Astrocyte of the cerebellum (primary cell): ENCODE results near the gene ANKRD33B.

ENCODE experiments used
- DNase-seq: peaks from one replicate; pipeline ENCODE4 v3.0.0-alpha.2; 2011; ENCODE audit warnings: low read depth
- H3K4me3 ChIP-seq: 2 replicates; pipeline ENCODE4 v1.5.1; 2011; ENCODE audit warnings: mild to moderate bottlenecking, low read depth, low read length, moderate library complexity
- in situ Hi-C: cut with HindIII; loops from 2 replicates; pipeline ENCODE4 v1.10.0; 2017; ENCODE audit warnings: low sequenced_read_pairs
- TF ChIP-seq, protein P1 (sequence below): IDR thresholded peaks from 2 replicates; pipeline ENCODE4 v1.5.1; 2012; ENCODE audit warnings: low read length, low read depth, moderate library complexity, mild to moderate bottlenecking; ENCODE audit errors: missing control alignments

The ANKRD33B gene

DNA sequence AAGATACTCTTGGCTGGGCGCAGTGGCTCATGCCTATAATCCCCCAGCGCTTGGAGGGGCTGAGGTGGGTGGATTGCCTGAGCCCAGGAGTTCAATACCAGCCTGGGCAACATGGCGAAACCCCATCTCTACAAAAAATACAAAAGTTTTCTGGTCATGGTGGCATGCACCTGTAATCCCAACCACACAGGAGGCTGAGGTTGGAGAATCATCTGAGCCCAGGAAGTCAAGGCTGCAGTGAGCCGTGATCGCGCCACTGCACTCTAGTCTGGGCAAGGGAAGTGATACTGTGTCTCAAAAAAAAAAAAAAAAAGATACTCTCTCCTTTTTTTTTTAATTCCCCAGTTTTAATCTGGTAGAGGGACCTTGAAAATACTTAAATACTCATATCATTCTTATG is 15.0 kb downstream of the ANKRD33B start:
- H3K4me3 ChIP-seq = no peak overlapping the region
- TF ChIP-seq, protein P1, sequence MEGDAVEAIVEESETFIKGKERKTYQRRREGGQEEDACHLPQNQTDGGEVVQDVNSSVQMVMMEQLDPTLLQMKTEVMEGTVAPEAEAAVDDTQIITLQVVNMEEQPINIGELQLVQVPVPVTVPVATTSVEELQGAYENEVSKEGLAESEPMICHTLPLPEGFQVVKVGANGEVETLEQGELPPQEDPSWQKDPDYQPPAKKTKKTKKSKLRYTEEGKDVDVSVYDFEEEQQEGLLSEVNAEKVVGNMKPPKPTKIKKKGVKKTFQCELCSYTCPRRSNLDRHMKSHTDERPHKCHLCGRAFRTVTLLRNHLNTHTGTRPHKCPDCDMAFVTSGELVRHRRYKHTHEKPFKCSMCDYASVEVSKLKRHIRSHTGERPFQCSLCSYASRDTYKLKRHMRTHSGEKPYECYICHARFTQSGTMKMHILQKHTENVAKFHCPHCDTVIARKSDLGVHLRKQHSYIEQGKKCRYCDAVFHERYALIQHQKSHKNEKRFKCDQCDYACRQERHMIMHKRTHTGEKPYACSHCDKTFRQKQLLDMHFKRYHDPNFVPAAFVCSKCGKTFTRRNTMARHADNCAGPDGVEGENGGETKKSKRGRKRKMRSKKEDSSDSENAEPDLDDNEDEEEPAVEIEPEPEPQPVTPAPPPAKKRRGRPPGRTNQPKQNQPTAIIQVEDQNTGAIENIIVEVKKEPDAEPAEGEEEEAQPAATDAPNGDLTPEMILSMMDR = no peak
- DNase-seq = no peak
- in situ Hi-C loops = no loop called here

DNA sequence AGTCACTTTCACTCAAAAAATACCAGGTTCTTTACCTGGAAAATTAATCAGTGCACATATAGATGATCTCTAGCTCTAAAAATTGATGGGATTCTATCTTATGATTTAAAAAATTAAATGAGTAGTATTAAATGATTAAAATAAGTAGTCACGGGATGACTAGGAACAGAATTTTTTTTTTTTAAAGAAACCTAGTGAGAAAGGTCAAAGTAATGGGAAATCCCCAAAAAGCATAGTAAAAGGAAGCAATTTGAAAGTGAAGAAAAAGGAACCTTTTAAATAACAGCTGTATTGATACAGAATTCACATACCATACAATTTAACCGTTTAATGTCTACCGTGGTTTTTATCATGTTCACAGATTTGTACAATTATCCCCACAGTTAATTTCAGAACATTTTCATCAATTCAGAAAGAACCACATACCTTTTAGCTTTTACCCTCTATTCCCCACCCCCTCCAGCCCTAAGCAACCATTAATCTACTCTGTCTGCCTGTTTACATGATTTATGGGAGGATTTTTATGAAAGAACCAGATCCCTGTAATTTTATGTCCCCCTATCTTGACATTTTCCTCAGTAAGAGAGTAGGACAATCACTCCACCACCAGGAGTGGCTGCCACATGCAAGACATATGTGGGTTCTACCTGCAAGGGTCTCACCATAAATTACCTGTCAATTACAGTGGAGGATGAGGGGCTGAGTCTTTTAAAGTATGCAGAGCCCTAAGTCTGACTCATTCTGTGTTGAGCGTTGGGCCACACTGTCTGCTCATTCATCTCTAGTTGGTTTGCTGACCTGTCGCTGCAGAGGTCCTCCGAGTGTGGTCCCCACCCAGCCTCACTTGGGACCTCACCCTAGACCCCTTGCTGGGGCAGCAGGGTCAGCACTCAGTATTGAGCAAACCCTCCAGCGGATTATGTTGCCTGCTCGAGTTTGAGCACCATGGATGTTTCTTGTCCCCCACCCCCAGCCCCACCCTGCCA is 16.0 kb downstream of the ANKRD33B start:
- in situ Hi-C loops = no loop called here
- no peak for DNase-seq
- H3K4me3 ChIP-seq = no peak overlapping the region
- TF ChIP-seq, protein P1 = no peak

DNA sequence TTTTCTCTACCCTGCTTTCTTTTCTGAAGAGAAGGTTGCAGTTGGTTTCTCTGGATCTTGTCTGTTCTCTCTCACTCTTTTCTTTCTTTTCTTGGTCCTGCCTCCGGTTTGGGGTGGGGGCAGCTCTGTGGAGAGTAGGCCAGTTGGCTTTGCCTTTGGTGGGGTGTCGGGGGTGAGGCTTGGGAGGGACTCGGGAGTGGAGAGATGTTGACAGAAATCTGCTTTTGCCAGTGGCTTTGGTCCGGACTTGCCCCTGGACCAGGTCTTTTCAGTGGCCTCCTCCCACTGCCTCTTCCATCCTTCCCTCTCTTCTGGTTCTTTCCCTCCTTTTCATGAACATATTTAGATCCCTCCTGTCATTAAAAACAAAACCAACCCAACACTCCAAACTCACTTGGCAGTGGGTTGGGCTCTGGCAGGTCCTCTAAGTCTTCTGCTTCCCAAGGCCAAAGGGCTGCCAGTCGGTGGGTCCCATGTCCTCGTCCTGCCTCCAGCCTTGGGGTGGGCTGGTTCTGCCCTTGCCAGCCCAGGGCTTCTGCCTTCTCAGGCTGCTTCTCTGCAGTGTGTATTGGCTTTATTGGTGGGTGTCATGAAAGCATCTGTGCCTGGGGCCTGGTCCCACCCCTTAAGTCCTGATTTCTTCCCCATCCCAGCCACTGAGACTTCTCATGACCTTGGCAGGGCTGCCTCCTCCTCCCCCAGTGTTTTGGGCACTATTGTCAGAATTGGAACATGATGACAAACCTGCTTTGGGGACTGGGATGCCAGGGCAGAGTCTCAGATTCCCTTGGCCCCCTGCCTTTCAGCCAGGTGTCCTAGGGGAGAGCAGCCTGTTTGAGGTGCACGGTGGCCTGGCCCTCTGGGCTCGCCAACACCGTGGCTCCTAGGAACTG is 16.9 kb downstream of the ANKRD33B start:
- TF ChIP-seq, protein P1 = no peak
- in situ Hi-C loops = no loop called here
- DNase-seq = no peak
- H3K4me3 ChIP-seq = no peak overlapping the region

DNA sequence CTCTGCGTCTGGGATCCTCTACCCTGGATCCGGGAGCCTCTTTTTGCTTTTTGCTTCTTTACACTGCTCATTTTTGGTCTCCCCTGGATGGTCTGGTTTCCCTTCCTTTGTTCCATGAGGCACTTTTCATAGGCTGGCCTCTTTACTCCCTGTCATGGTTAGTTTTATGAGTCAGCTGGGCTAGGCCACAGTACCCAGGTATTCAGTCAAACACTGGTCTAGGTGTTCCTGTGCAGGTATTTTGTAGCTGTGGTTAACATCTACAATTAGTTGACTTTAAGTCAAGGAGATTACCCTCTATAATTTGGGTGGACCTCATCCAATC is 17.5 kb downstream of the ANKRD33B start:
- DNase-seq = no peak
- TF ChIP-seq, protein P1 = no peak
- in situ Hi-C loops = no loop called here
- no peak overlapping the region for H3K4me3 ChIP-seq

DNA sequence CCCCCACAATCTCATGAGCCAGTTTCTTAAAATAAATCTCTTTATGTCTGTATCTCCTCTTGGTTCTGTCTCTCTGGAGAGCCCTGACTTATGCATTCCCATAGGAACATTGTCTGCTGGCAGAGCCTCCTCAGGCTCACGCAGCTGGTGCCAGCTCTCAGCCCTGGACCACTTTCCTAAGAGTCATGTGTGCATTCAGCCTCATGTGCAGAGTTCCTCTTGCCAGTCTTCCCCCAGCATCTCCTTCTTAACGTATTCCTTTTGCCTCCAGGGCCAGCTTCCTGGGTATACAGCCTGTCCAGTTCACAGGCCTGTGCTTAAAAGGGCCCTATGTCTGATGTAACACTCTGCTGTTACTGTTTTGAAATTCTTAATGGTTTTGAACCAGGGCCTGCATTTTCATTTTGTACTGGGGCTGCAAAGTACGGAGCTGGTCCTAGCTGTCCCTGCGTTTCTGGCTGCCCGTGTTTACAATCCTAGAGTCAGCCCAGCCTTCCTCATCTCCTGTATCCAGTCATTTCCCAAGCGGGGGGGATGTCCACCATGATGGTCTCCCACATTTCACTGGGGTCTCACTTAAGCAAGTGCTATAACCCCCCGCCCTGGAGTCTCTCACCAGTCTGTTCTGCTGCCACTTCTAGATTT is 18.1 kb downstream of the ANKRD33B start:
- TF ChIP-seq, protein P1 = no peak
- no peak overlapping the region for H3K4me3 ChIP-seq
- no peak for DNase-seq
- in situ Hi-C loops = no loop called here

DNA sequence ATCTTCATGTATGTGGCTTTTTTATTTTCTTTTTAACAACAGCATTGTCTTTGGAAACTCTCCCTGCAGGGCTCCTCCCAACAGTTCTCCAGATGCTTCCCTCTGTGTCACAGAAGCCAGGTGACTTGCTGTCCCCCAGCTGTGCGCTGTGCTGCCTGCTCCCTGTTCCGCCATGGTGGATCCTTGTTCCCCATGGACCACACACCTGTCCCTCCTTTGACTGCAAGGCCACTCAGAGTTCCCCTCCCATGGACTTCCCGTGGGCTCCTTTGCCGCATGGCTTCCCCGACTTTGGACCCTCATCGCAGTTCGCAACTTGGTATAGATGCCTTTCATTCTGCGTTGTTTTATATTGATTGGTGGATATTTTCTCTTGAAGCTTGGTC is 18.6 kb downstream of the ANKRD33B start:
- no peak for DNase-seq
- in situ Hi-C loops = no loop called here
- no peak overlapping the region for H3K4me3 ChIP-seq
- TF ChIP-seq, protein P1 = no peak
